HepG2 (cell line): ENCODE results near the gene SEMA4C. TPM values are rescaled to one million over a fixed set of nuclear protein-coding genes. Genes with fewer than 3 reads are reported as not detected.
A peak's percentile ranks its signal among the peaks of the same experiment; 100 is the strongest.

Experiments used
- ASH2L ChIP-seq: fragments of 300-600, 200-600 bp; sonication (generic); IDR thresholded peaks from 2 replicates; pipeline ENCODE4 v1.7.0; 2017; ENCODE audit warnings: low read depth, mild to moderate bottlenecking, moderate library complexity, mixed read lengths, low read length; ENCODE audit not compliant: insufficient read length
- EED ChIP-seq: sonication (generic); formaldehyde crosslinking; IDR thresholded peaks from 2 replicates; pipeline ENCODE4 v1.5.0; 2020; ENCODE audit warnings: mild to moderate bottlenecking, missing genetic modification reagents
- HDAC2 ChIP-seq: sonication (generic); formaldehyde crosslinking; IDR thresholded peaks from 2 replicates; pipeline ENCODE4 v1.4.0; 2020; ENCODE audit warnings: missing genetic modification reagents
- HIVEP1 ChIP-seq: sonication (generic); formaldehyde crosslinking; IDR thresholded peaks from 2 replicates; pipeline ENCODE4 v1.4.0; 2020; ENCODE audit warnings: mild to moderate bottlenecking, missing genetic modification reagents
- MEIS1 ChIP-seq: sonication (generic); formaldehyde crosslinking; IDR thresholded peaks from 2 replicates; pipeline ENCODE4 v1.9.0; 2021; ENCODE audit warnings: mild to moderate bottlenecking, missing genetic modification reagents, moderate library complexity, borderline replicate concordance
- MIER2 ChIP-seq: IDR thresholded peaks from 2 replicates; pipeline ENCODE4 v1.6.1; 2016; ENCODE audit warnings: missing biosample characterization, missing genetic modification reagents
- PHF8 ChIP-seq: sonication (generic); formaldehyde crosslinking; IDR thresholded peaks from 2 replicates; pipeline ENCODE4 v1.5.0; 2020; ENCODE audit warnings: missing genetic modification reagents
- RAD21 ChIP-seq: fragments of 450-650 bp; formaldehyde crosslinking; IDR thresholded peaks from 2 replicates; pipeline ENCODE4 v1.5.0; 2020; ENCODE audit warnings: mild to moderate bottlenecking
- RNF2 ChIP-seq: fragments of 450-650 bp; conservative IDR thresholded peaks from 2 replicates; pipeline ENCODE4 v1.6.1; 2016; ENCODE audit warnings: low read depth
- SAP130 ChIP-seq: IDR thresholded peaks from 2 replicates; pipeline ENCODE4 v1.6.1; 2016; ENCODE audit warnings: low read depth
- ZNF33A ChIP-seq: sonication (generic); formaldehyde crosslinking; IDR thresholded peaks from 2 replicates; pipeline ENCODE4 v1.5.1; 2020; ENCODE audit warnings: missing genetic modification reagents, mild to moderate bottlenecking, moderate library complexity, borderline replicate concordance
- ZNF564 ChIP-seq: sonication (generic); formaldehyde crosslinking; IDR thresholded peaks from 2 replicates; pipeline ENCODE4 v1.8.1; 2023; ENCODE audit warnings: mild to moderate bottlenecking, missing genetic modification reagents
- ZNF674 ChIP-seq: sonication (generic); formaldehyde crosslinking; IDR thresholded peaks from 2 replicates; pipeline ENCODE4 v1.5.0; 2020; ENCODE audit warnings: low read depth, mild to moderate bottlenecking, missing genetic modification reagents
- ZNF709 ChIP-seq: sonication (generic); formaldehyde crosslinking; IDR thresholded peaks from 2 replicates; pipeline ENCODE4 v1.5.0; 2020; ENCODE audit warnings: mild to moderate bottlenecking, missing genetic modification reagents
- ZNF746 ChIP-seq: sonication (generic); formaldehyde crosslinking; IDR thresholded peaks from 2 replicates; pipeline ENCODE4 v1.8.0; 2022; ENCODE audit warnings: mild to moderate bottlenecking, missing genetic modification reagents
- polyA plus RNA-seq, 8 experiments: library from polyadenylated mRNA; depleted of rRNA in 3 of 8; stranded (reverse) in 7 of 8; unstranded in 1 of 8; fragments of >200 nt; fragmentation: Illumina TruSeq in 4 of 8; extraction: Trizol in 4 of 8; gene quantifications; 2 replicates each; pipeline versions ENCODE4 v1.2.1 to v1.2.3, GENCODE V29; 2011 to 2016; ENCODE audit warnings: low read depth in 4 of 8, missing spikeins in 1 of 8, mixed read lengths in 1 of 8; ENCODE audit not compliant: insufficient read depth in 1 of 8
- total RNA-seq, 5 experiments: library from RNA; depleted of rRNA; stranded (reverse); fragments of >200 nt; fragmentation: Illumina TruSeq; extraction: Trizol; gene quantifications; 2 replicates each; pipeline ENCODE4 v1.2.3, GENCODE V29; 2016; ENCODE audit warnings: low read depth in 1 of 5
- TF ChIP-seq, protein P1 (sequence below): sonication (generic); formaldehyde crosslinking; IDR thresholded peaks from 2 replicates; pipeline ENCODE4 v1.8.0; 2022; ENCODE audit warnings: low read depth, missing genetic modification reagents
- TF ChIP-seq, protein P2 (sequence below): sonication (generic); formaldehyde crosslinking; IDR thresholded peaks from 2 replicates; pipeline ENCODE4 v1.4.0; 2020; ENCODE audit warnings: missing genetic modification reagents

Gene SEMA4C
- total and polyA plus RNA-seq, 2 of the 13 experiments (the other 11 are each of a cell fraction or from before 2014, with no cell fraction given): 25.9 to 46.6 TPM

DNA sequence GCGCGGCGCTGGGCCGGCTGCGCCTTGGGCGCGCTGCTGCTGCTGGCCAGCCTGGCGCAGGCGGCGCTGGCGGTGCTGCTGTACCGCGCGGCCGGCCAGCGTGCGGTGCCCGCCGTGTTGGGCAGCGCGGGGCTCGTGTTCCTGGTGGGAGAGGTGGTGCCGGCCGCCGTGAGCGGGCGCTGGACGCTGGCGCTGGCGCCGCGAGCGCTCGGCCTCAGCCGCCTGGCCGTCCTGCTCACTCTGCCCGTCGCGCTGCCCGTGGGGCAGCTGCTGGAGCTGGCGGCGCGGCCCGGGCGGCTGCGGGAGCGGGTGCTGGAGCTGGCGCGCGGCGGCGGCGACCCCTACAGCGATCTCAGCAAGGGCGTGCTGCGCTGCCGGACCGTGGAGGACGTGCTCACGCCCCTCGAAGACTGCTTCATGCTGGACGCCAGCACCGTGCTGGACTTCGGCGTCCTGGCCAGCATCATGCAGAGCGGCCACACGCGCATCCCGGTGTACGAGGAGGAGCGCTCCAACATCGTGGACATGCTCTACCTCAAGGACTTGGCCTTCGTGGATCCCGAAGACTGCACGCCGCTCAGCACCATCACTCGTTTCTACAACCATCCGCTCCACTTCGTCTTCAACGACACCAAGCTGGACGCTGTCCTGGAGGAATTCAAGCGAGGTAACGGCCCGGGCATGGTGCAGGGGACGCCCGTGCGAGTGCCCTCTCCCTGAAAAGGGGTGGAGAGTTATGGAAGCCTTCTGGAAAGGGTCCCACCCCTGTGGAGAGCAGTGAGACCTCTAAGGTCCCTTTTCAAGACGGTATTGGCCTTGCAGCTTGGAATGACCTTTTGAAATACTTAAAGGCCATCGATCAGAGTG is 52.8 kb downstream of the SEMA4C start (continued):
- TF ChIP-seq HIVEP1 (CRISPR knock-in tag) (peak; percentile 57; the same call in 1 of the 2 replicates), EED (CRISPR knock-in tag) (peak; percentile 36; the same call in 1 of the 2 replicates), ZNF33A (CRISPR knock-in tag) (no peak), HDAC2 (peak; percentile 21; the same call in 1 of the 2 replicates), RNF2 (0 out of 2 replicates have a peak, but pooled peaks have one; percentile 57), MEIS1 (0 out of 2 replicates have a peak, but pooled peaks have one; percentile 71), MIER2 (CRISPR knock-in tag) (no peak), ZNF746 (CRISPR knock-in tag) (0 out of 2 replicates have a peak, but pooled peaks have one; percentile 58), ZNF564 (peak; percentile 19; the same call in 1 of the 2 replicates), ASH2L (peak; percentile 23), SAP130 (CRISPR knock-in tag) (peak; percentile 47; the same call in 1 of the 2 replicates), ZNF709 (CRISPR knock-in tag) (peak; percentile 60; the same call in 1 of the 2 replicates), PHF8 (CRISPR knock-in tag) (peak; percentile 39; the same call in 1 of the 2 replicates), RAD21 (CRISPR knock-in tag) (peak; percentile 44; the same call in 1 of the 2 replicates), ZNF674 (CRISPR knock-in tag) (peak; percentile 47; the same call in 1 of the 2 replicates)
- TF ChIP-seq, protein P1, sequence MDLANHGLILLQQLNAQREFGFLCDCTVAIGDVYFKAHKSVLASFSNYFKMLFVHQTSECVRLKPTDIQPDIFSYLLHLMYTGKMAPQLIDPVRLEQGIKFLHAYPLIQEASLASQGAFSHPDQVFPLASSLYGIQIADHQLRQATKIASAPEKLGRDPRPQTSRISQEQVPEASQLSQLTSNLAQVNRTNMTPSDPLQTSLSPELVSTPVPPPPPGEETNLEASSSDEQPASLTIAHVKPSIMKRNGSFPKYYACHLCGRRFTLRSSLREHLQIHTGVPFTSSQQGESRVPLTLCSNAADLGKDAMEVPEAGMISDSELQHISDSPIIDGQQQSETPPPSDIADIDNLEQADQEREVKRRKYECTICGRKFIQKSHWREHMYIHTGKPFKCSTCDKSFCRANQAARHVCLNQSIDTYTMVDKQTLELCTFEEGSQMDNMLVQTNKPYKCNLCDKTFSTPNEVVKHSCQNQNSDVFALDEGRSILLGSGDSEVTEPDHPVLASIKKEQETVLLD (CRISPR knock-in tag): peak; percentile 33; the same call in 1 of the 2 replicates
- TF ChIP-seq, protein P2, sequence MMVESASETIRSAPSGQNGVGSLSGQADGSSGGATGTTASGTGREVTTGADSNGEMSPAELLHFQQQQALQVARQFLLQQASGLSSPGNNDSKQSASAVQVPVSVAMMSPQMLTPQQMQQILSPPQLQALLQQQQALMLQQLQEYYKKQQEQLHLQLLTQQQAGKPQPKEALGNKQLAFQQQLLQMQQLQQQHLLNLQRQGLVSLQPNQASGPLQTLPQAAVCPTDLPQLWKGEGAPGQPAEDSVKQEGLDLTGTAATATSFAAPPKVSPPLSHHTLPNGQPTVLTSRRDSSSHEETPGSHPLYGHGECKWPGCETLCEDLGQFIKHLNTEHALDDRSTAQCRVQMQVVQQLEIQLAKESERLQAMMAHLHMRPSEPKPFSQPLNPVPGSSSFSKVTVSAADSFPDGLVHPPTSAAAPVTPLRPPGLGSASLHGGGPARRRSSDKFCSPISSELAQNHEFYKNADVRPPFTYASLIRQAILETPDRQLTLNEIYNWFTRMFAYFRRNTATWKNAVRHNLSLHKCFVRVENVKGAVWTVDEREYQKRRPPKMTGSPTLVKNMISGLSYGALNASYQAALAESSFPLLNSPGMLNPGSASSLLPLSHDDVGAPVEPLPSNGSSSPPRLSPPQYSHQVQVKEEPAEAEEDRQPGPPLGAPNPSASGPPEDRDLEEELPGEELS (CRISPR knock-in tag): no peak
